ENCODE results near the gene TNFRSF25.

DNA sequence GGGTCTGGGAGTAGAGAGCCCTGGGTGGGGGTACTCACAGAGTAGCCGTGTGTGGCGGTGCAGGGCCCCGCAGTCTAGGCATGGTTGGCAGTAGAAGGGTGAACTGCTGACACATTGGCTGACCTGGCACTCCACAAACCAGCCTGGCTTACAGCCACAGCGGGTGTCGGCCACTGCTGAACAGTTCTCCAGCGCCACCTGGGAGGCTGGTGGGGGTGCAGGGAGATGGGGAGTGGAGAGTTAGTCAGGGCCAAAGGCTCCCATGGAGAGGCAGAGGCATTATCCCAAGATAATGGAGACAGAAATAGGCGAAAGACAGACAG is 1.5 kb downstream of the TNFRSF25 start:
- TF ChIP-seq CTCF (IDR thresholded peaks at IDR 0.05; ENCODE audit: control extremely low read depth in 1 of 3, insufficient read depth in 1 of 3, low read depth in 1 of 3, low read length in 3 of 3) (peak in 1 of 3 experiments; percentile 14; a peak in 1 of 4 replicates), YY1 (IDR thresholded peaks at IDR 0.05; ENCODE audit: low read depth, low read length) (no peak), POLR2A (IDR thresholded peaks at IDR 0.05; ENCODE audit: control extremely low read depth in 1 of 2, low read depth in 2 of 2, low read length in 2 of 2) (no peak), TAF1 (IDR thresholded peaks at IDR 0.05; ENCODE audit: low read depth, low read length) (no peak)

Measured in H1 (cell line).